GM15510 (cell line): ENCODE data around the gene CCDC50.

Source experiments
- POLR2A ChIP-seq: IDR thresholded peaks from 3 replicates; pipeline ENCODE4 v1.6.1; 2011; ENCODE audit warnings: borderline replicate concordance; ENCODE audit not compliant: insufficient read length; ENCODE audit errors: extremely low read depth

Gene CCDC50

DNA sequence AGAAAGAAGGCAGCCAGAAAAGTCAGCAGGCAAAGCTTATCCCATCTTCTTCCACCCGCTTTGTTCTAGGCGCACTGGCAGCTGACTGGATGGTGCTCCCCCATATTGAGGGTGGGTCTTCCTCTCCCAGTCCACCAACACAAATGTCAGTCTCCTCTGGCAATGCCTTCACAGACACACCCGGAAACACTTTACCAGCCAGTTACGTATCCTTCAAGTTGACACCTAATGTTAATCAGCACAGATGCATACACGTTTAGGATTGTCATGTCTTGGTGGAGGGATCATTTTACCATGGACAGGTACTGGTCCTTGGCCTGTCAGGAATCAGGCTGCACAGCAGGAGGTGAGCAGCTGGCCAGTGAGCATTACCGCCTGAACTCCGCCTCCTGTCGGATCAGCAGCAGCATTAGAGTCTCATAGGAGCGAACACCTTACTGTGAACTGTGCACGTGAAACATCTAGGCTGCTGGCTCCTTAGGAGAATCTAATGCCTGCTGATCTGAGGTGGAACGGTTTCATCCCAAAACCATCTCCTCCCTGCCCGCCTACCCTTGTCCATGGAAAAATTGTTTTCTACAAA is 72.7 kb downstream of the CCDC50 start:
- TF ChIP-seq POLR2A, result no peak

DNA sequence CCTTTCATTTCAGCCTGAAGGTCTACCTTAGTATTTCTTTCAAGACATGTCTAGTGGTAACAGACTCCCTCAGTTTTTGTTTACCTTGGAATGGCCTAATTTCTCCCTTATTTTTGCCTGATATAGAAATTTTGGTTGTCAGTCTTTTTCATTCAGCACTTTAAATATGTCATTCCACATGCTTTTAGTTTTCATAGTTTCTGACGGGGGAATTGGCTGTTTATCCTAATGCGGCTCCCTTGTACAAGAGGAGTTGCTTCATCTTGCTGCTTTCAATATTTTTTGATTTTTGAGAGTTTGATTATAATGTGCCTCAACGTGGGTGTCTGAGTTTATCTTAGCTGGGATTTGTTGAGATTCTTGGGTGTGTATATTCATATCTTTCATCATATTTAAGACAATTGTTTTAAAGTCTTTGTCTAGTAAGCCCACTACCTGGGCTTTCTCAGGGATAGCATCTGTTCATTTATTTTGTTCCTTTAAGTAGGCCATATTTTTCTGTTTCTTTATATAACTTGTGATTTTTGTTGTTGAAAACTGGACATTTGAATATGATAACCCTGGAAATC is 80.7 kb downstream of the CCDC50 start:
- TF ChIP-seq POLR2A, result no peak

DNA sequence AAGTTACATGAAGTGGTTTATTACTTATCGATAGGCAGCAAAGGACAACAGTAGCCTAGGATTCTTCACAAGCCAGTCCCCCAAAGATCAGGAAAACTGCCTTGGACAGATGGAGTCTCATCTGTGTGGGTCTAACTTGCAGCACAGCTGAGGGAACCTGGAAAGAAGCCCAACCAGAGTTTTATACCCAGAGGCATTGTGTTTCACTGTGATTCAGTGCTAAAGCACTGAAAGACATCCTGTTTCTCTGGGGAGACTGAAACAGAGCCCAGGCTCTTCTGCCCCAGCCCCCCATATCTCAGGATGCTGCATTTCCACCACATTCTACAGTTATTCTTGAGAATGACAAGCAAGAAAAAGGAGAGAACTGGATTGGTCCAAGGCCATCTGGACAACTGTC is 83.6 kb downstream of the CCDC50 start:
- no peak for TF ChIP-seq POLR2A

DNA sequence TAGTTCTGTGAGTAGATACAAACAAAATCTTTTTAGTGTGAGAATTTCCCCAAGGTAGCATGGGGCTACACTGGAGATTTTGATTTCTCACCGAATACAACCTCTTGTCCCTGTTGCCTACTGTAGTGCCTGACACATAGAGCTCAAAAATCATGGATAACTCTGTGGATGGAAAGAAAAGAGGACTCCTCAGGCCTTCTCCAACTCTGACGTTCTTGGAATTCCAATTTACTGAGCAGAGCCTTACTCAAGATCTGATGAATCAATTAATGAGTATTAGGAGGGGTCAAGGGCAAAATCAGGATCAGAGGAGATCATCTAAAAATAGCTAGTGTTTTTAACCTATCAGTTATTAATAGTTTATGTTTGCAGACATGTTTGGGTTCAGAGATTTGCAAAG is 85.1 kb downstream of the CCDC50 start:
- no peak for TF ChIP-seq POLR2A

DNA sequence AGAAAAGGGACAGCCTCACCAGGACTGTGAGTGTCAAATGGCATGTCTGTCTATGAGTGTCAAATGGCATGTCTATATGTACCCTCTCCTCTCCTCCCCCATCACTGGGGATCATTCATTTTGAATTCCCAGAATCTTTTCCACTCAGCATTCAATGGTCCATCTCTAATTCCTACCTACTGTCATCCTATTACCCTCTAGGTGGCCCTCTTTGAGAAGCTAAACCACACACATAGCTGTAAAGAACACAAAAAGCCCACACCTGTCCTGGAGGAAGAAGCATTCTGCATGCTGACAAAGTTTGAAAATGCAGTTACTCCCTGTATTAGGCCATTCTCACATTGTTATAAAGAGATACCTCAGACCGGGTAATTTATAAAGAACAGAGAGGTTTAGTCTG is 85.5 kb downstream of the CCDC50 start:
- no peak for TF ChIP-seq POLR2A

DNA sequence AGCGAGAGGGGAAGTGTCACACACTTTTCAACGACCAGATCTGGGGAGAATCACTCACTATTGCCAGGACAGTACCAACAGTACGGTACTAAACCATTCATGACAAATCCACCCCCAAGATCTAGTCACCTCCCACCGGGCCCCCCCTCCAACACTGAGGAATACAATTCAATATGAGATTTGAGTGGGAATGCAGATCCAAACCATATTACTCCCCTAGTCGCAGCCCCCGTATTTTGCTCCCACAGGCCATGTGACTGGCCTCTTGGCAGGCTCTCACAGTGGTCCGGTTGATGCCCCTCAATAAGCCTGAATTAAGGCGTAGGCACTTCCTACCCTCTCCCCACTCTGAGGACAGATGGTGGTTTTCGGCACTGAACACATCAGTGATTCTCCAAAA is 86.4 kb downstream of the CCDC50 start:
- no peak for TF ChIP-seq POLR2A

DNA sequence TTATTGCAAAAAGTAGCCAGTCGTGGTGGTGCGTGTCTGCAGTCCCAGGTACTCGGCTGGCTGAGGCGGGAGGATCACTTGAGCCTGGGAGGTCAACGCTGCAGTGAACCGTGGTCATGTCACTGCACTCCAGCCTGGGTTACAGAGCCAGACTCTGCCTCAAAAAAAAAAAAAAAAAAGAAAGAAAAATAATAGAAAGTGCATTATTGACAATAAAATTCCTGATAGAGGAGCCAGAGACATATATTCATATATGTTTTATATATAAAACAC is 88.2 kb downstream of the CCDC50 start:
- TF ChIP-seq POLR2A, result no peak

DNA sequence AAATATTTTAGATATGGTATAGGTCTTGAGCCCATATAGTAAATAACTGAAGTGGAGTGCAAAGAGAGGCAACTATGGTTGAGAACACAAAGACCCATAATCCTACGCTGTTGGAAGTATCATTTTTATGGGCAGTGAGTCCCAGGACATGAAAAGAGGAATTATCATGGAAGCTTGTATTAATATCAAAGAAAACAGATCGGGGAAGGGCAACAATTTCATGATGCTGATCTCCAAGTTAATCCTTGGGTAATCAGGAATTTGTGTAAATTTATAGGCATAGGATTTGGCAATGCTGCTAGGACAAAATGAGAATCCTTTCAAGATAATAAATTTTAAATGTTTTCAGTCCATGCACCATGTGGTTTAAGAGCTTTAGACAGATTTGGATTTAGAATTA is 91.6 kb downstream of the CCDC50 start:
- no peak for TF ChIP-seq POLR2A

DNA sequence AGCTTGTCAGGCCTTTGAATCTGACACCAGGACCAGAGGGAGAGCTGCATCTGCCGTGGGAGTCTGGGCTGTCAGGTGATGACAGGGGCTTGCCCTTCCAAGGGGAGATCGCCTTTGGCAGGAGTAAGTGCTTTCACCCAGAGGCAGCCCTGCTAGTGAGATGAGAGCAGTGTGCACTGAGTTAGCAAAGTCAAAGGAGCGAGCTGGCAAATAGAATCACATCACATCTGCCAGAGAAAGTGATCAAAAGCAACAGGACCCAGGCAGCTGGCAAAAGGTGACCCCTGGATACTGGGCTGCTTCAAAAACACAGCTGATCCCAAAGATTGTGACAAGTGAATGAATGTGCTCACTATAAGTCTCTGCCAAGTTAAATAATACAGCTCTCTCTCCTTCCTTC is 95.7 kb downstream of the CCDC50 start:
- TF ChIP-seq POLR2A, result no peak

DNA sequence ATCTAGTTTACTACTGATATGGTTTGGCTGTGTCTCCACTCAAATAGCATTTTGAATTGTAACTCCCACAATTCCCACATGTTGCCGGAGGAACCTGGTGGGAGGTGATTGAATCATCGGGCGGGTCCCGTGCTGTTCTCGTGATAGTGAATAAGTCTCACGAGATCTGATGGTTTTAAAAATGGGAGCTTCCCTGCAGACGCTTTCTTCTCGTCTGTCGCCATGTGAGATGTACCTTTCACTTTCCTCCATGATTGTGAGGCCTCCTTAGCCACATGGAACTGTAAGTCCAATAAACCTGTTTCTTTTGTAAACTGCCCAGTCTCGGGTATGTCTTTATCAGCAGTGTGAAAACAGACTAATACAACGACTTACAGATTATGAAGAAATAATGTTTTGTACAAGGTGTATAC is 96.1 kb downstream of the CCDC50 start:
- TF ChIP-seq POLR2A, result no peak

DNA sequence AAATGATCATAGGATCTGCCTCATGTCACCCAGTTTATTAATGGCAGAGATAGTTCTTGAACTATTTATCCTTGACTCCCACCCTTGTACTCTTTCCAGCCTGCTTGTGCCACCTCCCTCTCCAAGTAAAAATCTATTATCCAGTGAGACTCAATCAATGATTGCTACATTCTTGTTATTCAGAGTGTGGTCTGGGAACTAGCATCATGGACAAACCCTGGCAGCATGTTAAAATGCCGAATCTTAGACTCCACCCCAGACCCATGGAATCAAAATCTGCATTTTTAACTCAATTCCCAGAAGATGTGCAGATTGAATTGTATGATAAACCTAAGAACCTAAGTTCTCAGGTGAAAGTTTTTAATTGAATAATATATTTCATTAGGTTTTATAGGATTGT is 97.1 kb downstream of the CCDC50 start:
- no peak for TF ChIP-seq POLR2A

DNA sequence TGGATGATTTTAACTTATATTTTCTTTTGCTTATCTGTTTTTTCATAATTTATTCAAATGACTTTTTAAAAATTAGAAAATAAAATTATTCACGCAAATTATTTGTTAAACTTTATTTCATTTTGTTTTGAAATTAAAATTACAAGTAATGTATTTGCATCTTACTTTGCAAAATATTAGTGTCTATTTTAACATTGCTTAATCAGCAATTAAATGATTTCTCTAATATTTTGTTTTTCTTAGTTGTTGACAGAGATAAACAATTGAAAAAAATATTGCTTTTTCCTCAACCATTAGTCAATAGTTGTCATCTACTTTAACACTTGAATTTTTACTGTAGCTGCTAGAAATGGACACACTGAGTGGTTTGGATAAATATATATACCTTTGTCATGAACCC is 99.0 kb downstream of the CCDC50 start:
- TF ChIP-seq POLR2A, result no peak

DNA sequence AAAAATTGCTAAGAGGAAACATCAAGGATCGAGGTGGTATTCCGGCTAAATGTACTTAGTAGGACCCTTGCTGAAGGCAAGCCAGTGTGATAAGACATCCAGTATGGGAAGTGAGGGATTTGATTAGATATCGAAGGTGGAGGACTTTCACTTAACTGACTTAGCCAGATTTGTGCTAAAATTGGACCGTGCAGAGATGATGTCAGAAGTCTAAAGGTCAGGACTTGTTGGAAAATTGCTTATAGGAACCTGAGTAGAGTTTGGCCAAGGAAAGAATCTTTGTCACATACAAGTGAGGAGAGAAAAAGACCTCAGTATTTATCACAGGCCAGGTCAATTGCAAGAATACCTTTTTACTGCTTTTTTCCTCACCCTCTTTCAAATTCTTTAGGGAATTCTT is 100.9 kb downstream of the CCDC50 start:
- TF ChIP-seq POLR2A, result no peak

DNA sequence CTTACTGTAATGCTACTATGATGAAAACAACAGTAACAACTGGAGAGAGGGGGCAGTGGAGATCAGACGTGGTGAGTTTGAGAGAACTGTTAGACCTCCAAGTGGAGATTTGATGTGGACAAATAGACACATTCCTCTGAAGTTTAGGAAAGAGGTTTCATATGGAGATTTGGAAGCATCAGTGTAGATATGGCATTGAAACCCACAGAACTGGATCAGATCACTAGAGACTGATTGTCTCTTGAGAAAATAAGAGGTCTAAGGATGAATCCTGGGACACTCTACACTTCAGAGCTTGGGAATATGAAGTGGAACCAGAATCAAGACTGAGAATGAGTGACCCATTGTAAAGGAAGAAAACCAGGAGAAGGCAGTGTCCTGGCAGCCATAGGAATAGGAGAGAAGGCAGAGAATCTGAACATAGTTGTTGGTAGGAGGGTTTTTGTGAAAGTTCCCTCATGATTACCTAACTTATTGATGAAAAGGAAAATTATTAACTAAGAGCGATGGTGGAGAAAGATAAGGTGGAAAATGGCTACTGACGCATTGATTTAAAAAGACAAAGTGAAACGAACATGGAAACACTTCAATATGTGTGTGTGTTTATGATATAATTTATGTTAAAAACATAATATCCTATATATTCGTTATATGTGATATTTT is 102.1 kb downstream of the CCDC50 start:
- TF ChIP-seq POLR2A, result no peak

DNA sequence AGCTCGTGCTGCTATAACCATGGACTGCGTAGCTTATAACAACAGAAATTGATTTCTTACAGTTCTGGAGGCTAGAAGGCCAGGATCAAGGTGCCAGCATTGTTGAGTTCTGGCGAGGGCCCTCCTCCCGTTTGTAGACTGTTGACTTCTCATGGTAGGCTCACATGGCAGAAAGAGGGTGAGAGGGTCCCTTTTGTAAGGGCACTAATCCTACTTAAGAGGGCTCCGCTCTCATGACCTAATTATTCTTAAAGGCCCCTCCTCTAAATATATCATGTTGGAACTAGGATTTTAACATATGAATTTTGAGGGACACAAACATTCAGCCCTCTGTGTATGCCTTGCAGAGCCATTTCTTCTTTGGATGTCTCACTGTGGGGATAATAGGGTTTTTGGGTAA is 103.0 kb downstream of the CCDC50 start:
- TF ChIP-seq POLR2A, result no peak

DNA sequence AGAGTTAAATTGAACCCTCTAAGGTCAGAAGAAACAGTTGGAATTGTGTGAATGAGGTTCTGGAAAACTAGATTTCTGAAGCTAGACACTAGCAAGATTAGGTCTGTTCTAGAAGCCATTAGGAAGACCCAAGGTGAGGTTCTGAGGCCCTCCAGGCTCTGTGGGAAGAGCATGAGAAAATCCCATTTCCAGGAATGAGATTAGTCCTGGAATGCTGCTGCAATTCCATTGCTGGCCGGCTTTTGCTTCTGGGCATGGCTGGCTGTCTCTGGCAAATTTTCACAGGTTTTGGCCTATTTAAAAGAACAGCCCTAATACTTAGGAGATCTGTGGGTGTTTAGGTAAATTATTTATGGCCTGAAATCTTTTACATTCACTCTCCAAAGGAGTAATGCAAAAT is 104.8 kb downstream of the CCDC50 start:
- no peak for TF ChIP-seq POLR2A
